Stimulated activated CD8-positive, alpha-beta memory T cell treated with anti-CD3 and anti-CD28 coated beads, Interleukin-7, amount 100 ng/mL, for 24 hours (primary cell): ENCODE data around the gene BABAM2.
"Not testable (repeated sequence)": the region's sequence is repeated elsewhere in the genome, so short reads cannot be mapped to it uniquely, and the experiment has no call there.

Experiments
- DNase-seq: peaks from one replicate; pipeline ENCODE4 v3.0.0-alpha.2; 2020; ENCODE audit warnings: low read depth

BABAM2 gene

GRCh38 chr2:28074137-28074536 is 183.6 kb downstream of the BABAM2 start:
- no peak for DNase-seq

- no peak for DNase-seq
Observed at GRCh38 chr2:28080911-28081310, 190.4 kb downstream of the BABAM2 start.

GRCh38 chr2:28082131-28082530 is 191.6 kb downstream of the BABAM2 start:
- no peak for DNase-seq

- DNase-seq = no peak
Observed at GRCh38 chr2:28083476-28083875, 192.9 kb downstream of the BABAM2 start.

GRCh38 chr2:28084564-28084963 is 194.0 kb downstream of the BABAM2 start:
- no peak for DNase-seq

- DNase-seq = no peak
Observed at GRCh38 chr2:28085201-28085600, 194.7 kb downstream of the BABAM2 start.

- no peak for DNase-seq
Observed at GRCh38 chr2:28086611-28087010, 196.1 kb downstream of the BABAM2 start.

- no peak for DNase-seq
Observed at GRCh38 chr2:28088970-28089369, 198.4 kb downstream of the BABAM2 start.

GRCh38 chr2:28089486-28089885 is 199.0 kb downstream of the BABAM2 start:
- no peak for DNase-seq

GRCh38 chr2:28093308-28093707 is 202.8 kb downstream of the BABAM2 start:
- no peak for DNase-seq

GRCh38 chr2:28093768-28094167 is 203.2 kb downstream of the BABAM2 start:
- DNase-seq = no peak

GRCh38 chr2:28094739-28095138 is 204.2 kb downstream of the BABAM2 start:
- no peak for DNase-seq

GRCh38 chr2:28095622-28096021 is 205.1 kb downstream of the BABAM2 start:
- no peak for DNase-seq

GRCh38 chr2:28096421-28096820 is 205.9 kb downstream of the BABAM2 start:
- DNase-seq = no peak

- DNase-seq = no peak
Observed at GRCh38 chr2:28098501-28099225, 208.1 kb downstream of the BABAM2 start.

- DNase-seq = no peak
Observed at GRCh38 chr2:28101123-28101522, 210.6 kb downstream of the BABAM2 start.

- DNase-seq = no peak
Observed at GRCh38 chr2:28101892-28102291, 211.4 kb downstream of the BABAM2 start.

- DNase-seq = no peak
Observed at GRCh38 chr2:28102455-28102874, 211.9 kb downstream of the BABAM2 start.

- no peak for DNase-seq
Observed at GRCh38 chr2:28103611-28104010, 213.1 kb downstream of the BABAM2 start.

GRCh38 chr2:28108143-28108542 is 217.6 kb downstream of the BABAM2 start:
- DNase-seq = no peak

GRCh38 chr2:28113771-28114170 is 223.2 kb downstream of the BABAM2 start:
- not testable (repeated sequence) for DNase-seq

GRCh38 chr2:28117104-28117596 is 226.6 kb downstream of the BABAM2 start:
- DNase-seq = no peak

GRCh38 chr2:28119631-28120030 is 229.1 kb downstream of the BABAM2 start:
- no peak for DNase-seq

GRCh38 chr2:28128281-28128950 is 237.9 kb downstream of the BABAM2 start:
- no peak for DNase-seq
